GM12873 (cell line): ENCODE results near the gene DMD.

Experiments used
- TF ChIP-seq, protein P1 (sequence below): IDR thresholded peaks from 2 replicates; pipeline ENCODE4 v1.5.1; 2012; ENCODE audit warnings: low read depth, mild to moderate bottlenecking, moderate library complexity, low read length, control low read depth; ENCODE audit not compliant: insufficient read depth; ENCODE audit errors: missing control alignments

Gene DMD

DNA sequence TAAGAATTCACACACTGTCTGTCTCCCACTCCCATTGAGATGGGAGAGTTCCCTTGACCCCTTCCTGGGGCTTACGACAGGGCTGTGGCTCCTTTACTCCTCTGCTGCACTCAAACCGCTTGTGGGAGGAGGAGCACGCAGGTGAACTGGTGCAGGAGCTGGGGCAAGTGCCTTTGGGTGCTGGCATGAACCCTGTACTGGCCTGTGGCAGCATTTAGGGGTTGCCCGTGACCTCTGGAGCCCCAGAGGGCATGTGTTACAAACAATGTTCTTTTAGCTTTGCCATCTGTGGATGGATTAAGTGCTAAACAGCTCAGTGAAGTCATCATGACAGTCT, 2117.7 kb downstream of the DMD start:
- TF ChIP-seq, protein P1, sequence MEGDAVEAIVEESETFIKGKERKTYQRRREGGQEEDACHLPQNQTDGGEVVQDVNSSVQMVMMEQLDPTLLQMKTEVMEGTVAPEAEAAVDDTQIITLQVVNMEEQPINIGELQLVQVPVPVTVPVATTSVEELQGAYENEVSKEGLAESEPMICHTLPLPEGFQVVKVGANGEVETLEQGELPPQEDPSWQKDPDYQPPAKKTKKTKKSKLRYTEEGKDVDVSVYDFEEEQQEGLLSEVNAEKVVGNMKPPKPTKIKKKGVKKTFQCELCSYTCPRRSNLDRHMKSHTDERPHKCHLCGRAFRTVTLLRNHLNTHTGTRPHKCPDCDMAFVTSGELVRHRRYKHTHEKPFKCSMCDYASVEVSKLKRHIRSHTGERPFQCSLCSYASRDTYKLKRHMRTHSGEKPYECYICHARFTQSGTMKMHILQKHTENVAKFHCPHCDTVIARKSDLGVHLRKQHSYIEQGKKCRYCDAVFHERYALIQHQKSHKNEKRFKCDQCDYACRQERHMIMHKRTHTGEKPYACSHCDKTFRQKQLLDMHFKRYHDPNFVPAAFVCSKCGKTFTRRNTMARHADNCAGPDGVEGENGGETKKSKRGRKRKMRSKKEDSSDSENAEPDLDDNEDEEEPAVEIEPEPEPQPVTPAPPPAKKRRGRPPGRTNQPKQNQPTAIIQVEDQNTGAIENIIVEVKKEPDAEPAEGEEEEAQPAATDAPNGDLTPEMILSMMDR: no peak

DNA sequence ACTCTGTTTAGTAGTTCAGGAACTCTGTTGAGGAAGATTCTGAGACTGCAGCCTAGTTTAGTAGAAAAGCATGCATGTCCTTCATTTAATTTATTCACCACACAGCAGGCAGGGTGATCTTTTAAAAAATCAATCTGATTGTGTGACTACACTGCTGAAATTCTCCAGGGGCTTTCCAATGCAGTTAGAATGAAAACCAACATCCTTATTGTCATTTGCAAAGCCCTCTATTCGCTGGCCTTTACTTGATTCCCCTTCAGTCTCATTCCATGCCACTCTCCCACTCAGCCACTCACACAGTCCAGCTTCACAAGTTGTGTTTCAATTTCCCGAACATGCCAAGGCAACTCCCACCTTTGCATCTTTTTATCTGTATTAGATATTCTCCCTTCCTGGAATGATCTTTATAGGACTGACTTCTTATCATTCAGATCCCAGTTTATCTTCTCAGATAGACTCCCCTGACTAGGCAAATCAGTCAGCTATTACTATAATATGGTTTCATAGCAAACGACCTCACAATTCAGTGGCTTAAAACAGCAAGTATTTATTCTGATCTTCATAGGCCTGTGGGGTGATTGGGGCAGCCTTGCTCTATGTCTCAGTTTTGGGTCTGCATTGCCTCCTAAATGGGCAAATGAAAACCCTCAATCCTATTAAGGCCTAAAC, 2118.2 kb downstream of the DMD start:
- TF ChIP-seq, protein P1: no peak

DNA sequence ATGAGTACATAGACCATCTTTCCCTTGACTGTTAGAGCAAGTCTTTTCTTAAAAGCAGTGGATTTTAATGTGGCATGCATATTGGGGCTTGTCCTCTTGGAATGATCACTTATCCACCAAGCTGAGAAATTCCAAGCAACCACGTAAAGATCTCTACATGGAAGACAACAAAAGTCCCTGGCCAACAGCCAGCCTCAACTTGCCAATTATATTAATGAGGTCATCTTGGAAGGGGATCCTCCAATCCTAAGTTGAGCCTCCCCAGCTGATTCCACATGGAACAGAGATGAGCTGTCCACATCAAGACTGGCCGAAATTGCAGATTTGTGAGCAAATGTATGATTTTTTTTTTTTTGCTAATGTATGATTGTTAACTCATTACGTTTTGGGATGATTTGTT, 2118.9 kb downstream of the DMD start:
- TF ChIP-seq, protein P1: no peak

DNA sequence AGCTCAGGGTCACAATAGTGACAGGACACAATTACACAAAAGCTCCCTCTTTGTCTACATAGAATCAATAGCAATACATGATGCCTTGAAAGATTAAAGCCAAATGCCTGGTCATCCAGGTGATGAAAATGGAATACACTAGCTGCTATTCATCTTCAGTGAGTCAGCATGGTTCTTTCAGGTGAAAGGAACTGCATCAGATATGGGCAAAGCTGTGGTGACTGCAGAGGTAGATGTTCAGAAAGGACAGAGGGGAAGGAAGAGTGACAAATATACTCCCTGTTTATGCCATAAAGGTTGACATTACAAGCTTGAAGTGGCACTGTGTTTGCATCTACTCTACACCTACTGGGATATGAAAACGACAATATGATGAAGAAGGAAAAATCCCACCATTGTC, 2119.5 kb downstream of the DMD start:
- TF ChIP-seq, protein P1: no peak

DNA sequence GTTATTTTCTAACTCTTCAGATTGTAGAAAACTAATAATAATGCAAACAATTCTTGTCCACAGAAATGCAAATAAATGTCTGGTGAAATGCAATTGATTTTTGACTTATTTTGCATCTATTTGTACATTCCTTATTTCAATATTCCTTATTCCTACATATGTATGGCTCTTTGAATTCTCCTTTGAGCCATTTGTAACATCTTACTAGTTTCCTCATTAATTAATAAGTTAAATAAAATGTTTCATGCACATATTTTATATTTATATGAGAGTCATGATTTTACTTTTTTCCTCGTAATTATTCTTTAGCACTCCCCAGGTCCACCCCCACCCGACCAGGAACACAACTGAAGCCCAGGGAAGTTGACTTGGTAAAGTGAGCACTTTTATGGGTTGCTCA, 2136.8 kb downstream of the DMD start:
- TF ChIP-seq, protein P1: no peak

DNA sequence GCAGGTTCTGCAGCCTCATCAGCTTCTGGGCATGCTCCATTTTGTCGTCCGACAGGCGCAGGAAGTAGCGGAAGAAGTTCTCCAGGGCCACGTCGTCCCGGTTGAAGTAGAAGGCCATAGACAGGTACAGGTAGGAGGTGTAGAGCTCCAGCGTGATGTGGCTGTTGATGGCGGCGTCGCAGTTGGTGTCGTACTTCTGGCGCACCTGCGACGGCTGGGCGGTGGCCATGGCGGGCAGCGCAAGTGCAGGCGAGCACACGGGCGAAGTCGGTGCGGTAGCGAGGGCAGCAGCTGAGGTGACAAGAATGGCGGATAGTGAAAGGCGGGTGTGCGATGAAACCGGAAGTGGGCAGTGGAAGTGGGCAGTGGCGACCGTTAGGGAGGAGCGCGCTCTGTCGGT, 2139.6 kb downstream of the DMD start, which contains the start of gene FTHL17:
TSS of gene FTHL17 (minus strand) at position 317 of the 400 bp plus-strand sequence. CDS start at position 229, 88 bp downstream.
- TF ChIP-seq, protein P1: no peak

DNA sequence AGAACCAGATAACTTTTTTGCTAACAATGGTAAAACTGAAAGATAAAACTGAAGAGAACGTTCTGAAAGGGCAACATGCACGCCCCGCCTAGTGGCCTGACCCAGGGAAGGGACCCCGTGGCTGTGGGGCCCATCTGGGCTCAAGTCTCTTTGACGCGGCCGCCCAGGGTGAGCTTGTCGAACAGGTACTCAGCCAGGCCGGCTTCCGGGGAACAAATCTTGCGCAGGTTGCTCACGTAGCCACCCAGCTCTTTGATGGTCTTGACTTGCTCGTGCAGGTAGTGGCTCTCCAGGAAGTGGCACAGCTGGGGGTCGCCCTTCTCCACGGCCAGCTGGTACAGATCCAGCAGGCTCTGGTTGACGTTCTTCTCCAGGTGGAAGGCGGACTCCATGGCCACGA, 2140.1 kb downstream of the DMD start:
- TF ChIP-seq, protein P1: no peak
